Endothelial cell of umbilical vein (primary cell): Measurements from ENCODE around the gene MACROD2. TPM values are rescaled to one million over a fixed set of nuclear protein-coding genes. Genes with fewer than 3 reads are reported as not detected.

Experiments
- BruUV-seq: library from RNA; stranded (reverse); fragments of 400-500 nt; replicated peaks from 2 replicates; lab custom pipeline; 2021; lab: Mats Ljungman, UMichigan
- CTCF ChIA-PET: fragments of 300-600, 350-600 bp; sonication (Branson Sonifier 250); formaldehyde crosslinking; loops from one replicate; lab custom pipeline; 2021; ENCODE audit warnings: antibody characterized with exemption, inconsistent platforms; lab: Charles Lee
- POLR2A ChIA-PET: fragments of 300-600, 350-600 bp; sonication (Branson Sonifier 250); formaldehyde crosslinking; loops from one replicate; lab custom pipeline; 2021; ENCODE audit warnings: antibody characterized with exemption, inconsistent platforms; lab: Charles Lee
- DNase-seq: peaks from one replicate; pipeline ENCODE4 v3.0.0-alpha.2; 2011; ENCODE audit warnings: low read depth, low spot score
- FAIRE-seq: peaks from 2 replicates; lab custom pipeline; 2011; peaks lifted over from hg19 to GRCh38; lab: Jason Lieb, UNC
- H2AFZ ChIP-seq: 2 replicates; pipeline ENCODE4 v1.6.0; 2012; ENCODE audit warnings: low read depth, low read length, control low read depth, inconsistent platforms
- H3K27ac ChIP-seq: 2 replicates; pipeline ENCODE4 v1.5.1; 2011; ENCODE audit warnings: low read depth, mild to moderate bottlenecking, control low read depth, low read length, moderate library complexity; ENCODE audit not compliant: insufficient read depth
- H3K27me3 ChIP-seq, 2 experiments: 2 replicates each; pipeline versions ENCODE4 v1.6.0 to v1.6.1; 2011; ENCODE audit warnings: low read length in 2 of 2, mixed read lengths in 1 of 2; ENCODE audit not compliant: control insufficient read depth in 2 of 2, insufficient read depth in 2 of 2
- H3K36me3 ChIP-seq, 2 experiments: 2 replicates in 1 of 2; 3 replicates in 1 of 2; pipeline ENCODE4 v1.5.1; 2011; ENCODE audit warnings: low read length in 2 of 2, mild to moderate bottlenecking in 1 of 2, moderate library complexity in 1 of 2; ENCODE audit not compliant: control insufficient read depth in 2 of 2, insufficient read depth in 2 of 2; ENCODE audit errors: extremely low read depth in 1 of 2
- H3K4me1 ChIP-seq: 3 replicates; pipeline ENCODE4 v1.5.1; 2011; ENCODE audit warnings: mild to moderate bottlenecking, low read length; ENCODE audit not compliant: control insufficient read depth, insufficient read depth; ENCODE audit errors: extremely low read depth
- H3K4me2 ChIP-seq: 2 replicates; pipeline ENCODE4 v1.6.1; 2011; ENCODE audit warnings: low read length, control low read depth, mixed read lengths; ENCODE audit not compliant: insufficient read depth
- H3K4me3 ChIP-seq, 3 experiments: fragments of 200-600 bp in 1 of 3; sonication (generic), shearing (Covaris generic) in 1 of 3; replicated peaks in 1 of 3; 2 replicates each; pipeline ENCODE4 v1.5.1; 2011 to 2016; ENCODE audit warnings: control low read depth in 3 of 3, low read length in 3 of 3, mild to moderate bottlenecking in 2 of 3, inconsistent platforms in 1 of 3, low read depth in 1 of 3, moderate library complexity in 1 of 3; ENCODE audit not compliant: insufficient read depth in 1 of 3
- H3K79me2 ChIP-seq: 2 replicates; pipeline ENCODE4 v1.6.0; 2012; ENCODE audit warnings: low read length, inconsistent platforms; ENCODE audit not compliant: control insufficient read depth, insufficient read depth
- H3K9ac ChIP-seq: replicated peaks from 2 replicates; pipeline ENCODE3; 2011; ENCODE audit warnings: low read length, control low read depth; ENCODE audit not compliant: insufficient read depth; ENCODE audit errors: extremely low read depth
- H3K9me1 ChIP-seq: replicated peaks from 3 replicates; pipeline ENCODE4 v1.6.0; 2011; ENCODE audit warnings: mild to moderate bottlenecking, low read length; ENCODE audit not compliant: control insufficient read depth, insufficient read depth; ENCODE audit errors: extremely low read depth
- H3K9me3 ChIP-seq: replicated peaks from 2 replicates; pipeline ENCODE4 v1.5.1; 2012; ENCODE audit warnings: low read length, inconsistent platforms; ENCODE audit not compliant: control insufficient read depth, insufficient read depth
- H4K20me1 ChIP-seq: replicated peaks from 2 replicates; pipeline ENCODE3; 2011; ENCODE audit warnings: mild to moderate bottlenecking, low read length; ENCODE audit not compliant: control insufficient read depth, insufficient read depth; ENCODE audit errors: extremely low read depth
- EZH2 ChIP-seq: IDR thresholded peaks from 2 replicates; pipeline ENCODE4 v1.6.1; 2012; ENCODE audit warnings: borderline replicate concordance, low read depth, mild to moderate bottlenecking, moderate library complexity, low read length, inconsistent platforms; ENCODE audit not compliant: severe bottlenecking
- FOS ChIP-seq: IDR thresholded peaks from 2 replicates; pipeline ENCODE4 v1.6.1; 2011; ENCODE audit warnings: mild to moderate bottlenecking, low read length, moderate library complexity, borderline replicate concordance; ENCODE audit not compliant: insufficient read depth
- GATA2 ChIP-seq: IDR thresholded peaks from 2 replicates; pipeline ENCODE4 v1.7.0; 2011; ENCODE audit warnings: low read depth, mild to moderate bottlenecking, moderate library complexity, mixed read lengths, low read length; ENCODE audit not compliant: insufficient read length, insufficient read depth
- JUN ChIP-seq: IDR thresholded peaks from 2 replicates; pipeline ENCODE4 v1.6.1; 2011; ENCODE audit warnings: borderline replicate concordance, low read depth; ENCODE audit not compliant: insufficient read length, insufficient read depth
- MAX ChIP-seq: IDR thresholded peaks from 2 replicates; pipeline ENCODE4 v1.6.1; 2011; ENCODE audit not compliant: insufficient read depth, insufficient read length
- MYC ChIP-seq: IDR thresholded peaks from one replicate; pipeline ENCODE4 v1.6.1; 2011; ENCODE audit warnings: mild to moderate bottlenecking, low read depth, low read length
- POLR2AphosphoS5 ChIP-seq: IDR thresholded peaks from 2 replicates; pipeline ENCODE4 v1.6.1; 2012; ENCODE audit warnings: low read depth, mild to moderate bottlenecking, control low read depth, low read length, moderate library complexity; ENCODE audit not compliant: insufficient read depth
- dilution Hi-C: fragments of 300-500 bp; cut with MboI; formaldehyde crosslinking; loops from one replicate; pipeline ENCODE4 v1.15.0; 2019; ENCODE audit warnings: low sequenced_read_pairs; ENCODE audit not compliant: extremely low pct_ligation_motif_present
- intact Hi-C: fragments of 100-400 bp; cut with micrococcal nuclease; formaldehyde crosslinking; loops from one replicate; pipeline ENCODE4 v1.10.0; 2022
- polyA plus RNA-seq, 4 experiments: library from polyadenylated mRNA; depleted of rRNA in 3 of 4; stranded (reverse) in 3 of 4; unstranded in 1 of 4; fragments of >200 nt; gene quantifications; 2 replicates each; pipeline versions ENCODE4 v1.2.1 to v1.2.3, GENCODE V29; 2011 to 2012; ENCODE audit warnings: missing spikeins in 1 of 4
- total RNA-seq: library from RNA; stranded (reverse); gene quantifications from 2 replicates; pipeline ENCODE4 v1.2.3, GENCODE V29; 2021
- TF ChIP-seq, protein P1 (sequence below), 2 donors: IDR thresholded peaks; 1 replicate in 1 of 2; 2 replicates in 1 of 2; pipeline ENCODE4 v1.5.1; 2011; ENCODE audit warnings: low read length in 2 of 2, mild to moderate bottlenecking in 2 of 2, moderate library complexity in 2 of 2, control low read depth in 1 of 2, inconsistent platforms in 1 of 2, low read depth in 1 of 2; ENCODE audit not compliant: insufficient read depth in 1 of 2; ENCODE audit errors: extremely low read depth in 1 of 2

MACROD2 gene
- total and polyA plus RNA-seq, 2 donors (not counting 3 experiments of a cell fraction or from before 2014, with no cell fraction given) = 0.11 to 0.73 TPM

GRCh38 chr20:14632906-14633305, 637.6 kb downstream of the MACROD2 start:
- POLR2A ChIA-PET = no interaction called here
- Histone ChIP-seq H3K9me3 (no peaks in the 10 kb centered on the region), H3K9me1 (no peaks in the 10 kb centered on the region), H3K79me2 (no peaks in the 10 kb centered on the region), H3K27ac (no peak overlapping the region), H2AFZ (no peak overlapping the region), H3K9ac (no peak overlapping the region), H3K27me3 (no peaks in the 10 kb centered on the region), H4K20me1 (no peaks in the 10 kb centered on the region), H3K4me2 (no peak overlapping the region), H3K36me3 (no peaks in the 10 kb centered on the region), H3K4me1 (no peaks in the 10 kb centered on the region), H3K4me3 (no peak overlapping the region)
- no peak for FAIRE-seq
- DNase-seq = no peak
- BruUV-seq = no TSS peak
- no peak for TF ChIP-seq POLR2AphosphoS5
- no peak for TF ChIP-seq MAX
- TF ChIP-seq, protein P1, sequence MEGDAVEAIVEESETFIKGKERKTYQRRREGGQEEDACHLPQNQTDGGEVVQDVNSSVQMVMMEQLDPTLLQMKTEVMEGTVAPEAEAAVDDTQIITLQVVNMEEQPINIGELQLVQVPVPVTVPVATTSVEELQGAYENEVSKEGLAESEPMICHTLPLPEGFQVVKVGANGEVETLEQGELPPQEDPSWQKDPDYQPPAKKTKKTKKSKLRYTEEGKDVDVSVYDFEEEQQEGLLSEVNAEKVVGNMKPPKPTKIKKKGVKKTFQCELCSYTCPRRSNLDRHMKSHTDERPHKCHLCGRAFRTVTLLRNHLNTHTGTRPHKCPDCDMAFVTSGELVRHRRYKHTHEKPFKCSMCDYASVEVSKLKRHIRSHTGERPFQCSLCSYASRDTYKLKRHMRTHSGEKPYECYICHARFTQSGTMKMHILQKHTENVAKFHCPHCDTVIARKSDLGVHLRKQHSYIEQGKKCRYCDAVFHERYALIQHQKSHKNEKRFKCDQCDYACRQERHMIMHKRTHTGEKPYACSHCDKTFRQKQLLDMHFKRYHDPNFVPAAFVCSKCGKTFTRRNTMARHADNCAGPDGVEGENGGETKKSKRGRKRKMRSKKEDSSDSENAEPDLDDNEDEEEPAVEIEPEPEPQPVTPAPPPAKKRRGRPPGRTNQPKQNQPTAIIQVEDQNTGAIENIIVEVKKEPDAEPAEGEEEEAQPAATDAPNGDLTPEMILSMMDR (IDR thresholded peaks at IDR 0.05; ENCODE audit: extremely low read depth in 1 of 2, insufficient read depth in 1 of 2, low read depth in 1 of 2, low read length in 2 of 2) = no peak
- no peak for TF ChIP-seq GATA2
- no peak for TF ChIP-seq MYC
- TF ChIP-seq EZH2 = no peak
- TF ChIP-seq JUN = no peak
- no peak for TF ChIP-seq FOS
- dilution Hi-C loops = no loop called here
- intact Hi-C loops = no loop called here
- CTCF ChIA-PET = no interaction called here
